ENCODE results near the gene ITGA1. TPM values are rescaled to one million over a fixed set of nuclear protein-coding genes. Genes with fewer than 3 reads are reported as not detected.

The ITGA1 gene
- total and polyA plus RNA-seq, 2 donors from 2014 or later, result 13.3 to 65.6 TPM

DNA sequence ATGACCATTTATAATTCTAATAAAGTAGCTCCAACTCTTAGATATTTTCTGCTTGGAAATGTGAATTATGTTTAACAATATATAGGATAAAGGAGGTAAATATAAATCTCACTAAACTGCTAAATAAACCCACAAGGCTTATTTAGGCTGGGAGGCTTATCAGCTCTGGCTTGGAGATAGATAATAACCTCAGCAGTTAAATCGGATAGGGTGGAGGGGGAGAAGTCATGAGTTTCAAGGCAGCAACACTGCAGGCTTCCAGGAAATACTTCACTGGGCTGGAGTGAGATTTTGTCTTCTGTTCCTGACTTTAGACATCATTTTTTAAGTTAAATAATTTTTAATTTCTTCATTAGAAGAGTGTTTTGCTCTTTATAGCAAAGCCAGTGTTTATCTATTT is 121.5 kb downstream of the ITGA1 start:
- peak; percentile 8 for FAIRE-seq
- no peak overlapping the region for H3K9ac ChIP-seq (ENCODE audit: low read length in 3 of 3)
- peak in 2 of 5 donors; percentile 21 to 40 for DNase-seq
- no peaks in the 10 kb centered on the region for H3K9me3 ChIP-seq (ENCODE audit: control insufficient read depth in 2 of 3, insufficient read depth in 1 of 3, low read length in 3 of 3)
- H3K36me3 ChIP-seq (ENCODE audit: control insufficient read depth in 2 of 3, insufficient read depth in 3 of 3, low read length in 3 of 3), result no peaks in the 10 kb centered on the region
- intact Hi-C loops (cut with DNase I), result loop anchor here (10.0 kb wide), 1 partner anchor 124 kb away; the partner anchor contains the start of genes ITGA1 and PELO
- H3K27me3 ChIP-seq (ENCODE audit: control insufficient read depth, insufficient read depth, low read length), result no peaks in the 10 kb centered on the region
- no peaks in the 10 kb centered on the region for H3K4me1 ChIP-seq (ENCODE audit: control insufficient read depth in 2 of 3, insufficient read depth in 2 of 3, low read depth in 1 of 3, low read length in 3 of 3)
- TF ChIP-seq, protein P1, sequence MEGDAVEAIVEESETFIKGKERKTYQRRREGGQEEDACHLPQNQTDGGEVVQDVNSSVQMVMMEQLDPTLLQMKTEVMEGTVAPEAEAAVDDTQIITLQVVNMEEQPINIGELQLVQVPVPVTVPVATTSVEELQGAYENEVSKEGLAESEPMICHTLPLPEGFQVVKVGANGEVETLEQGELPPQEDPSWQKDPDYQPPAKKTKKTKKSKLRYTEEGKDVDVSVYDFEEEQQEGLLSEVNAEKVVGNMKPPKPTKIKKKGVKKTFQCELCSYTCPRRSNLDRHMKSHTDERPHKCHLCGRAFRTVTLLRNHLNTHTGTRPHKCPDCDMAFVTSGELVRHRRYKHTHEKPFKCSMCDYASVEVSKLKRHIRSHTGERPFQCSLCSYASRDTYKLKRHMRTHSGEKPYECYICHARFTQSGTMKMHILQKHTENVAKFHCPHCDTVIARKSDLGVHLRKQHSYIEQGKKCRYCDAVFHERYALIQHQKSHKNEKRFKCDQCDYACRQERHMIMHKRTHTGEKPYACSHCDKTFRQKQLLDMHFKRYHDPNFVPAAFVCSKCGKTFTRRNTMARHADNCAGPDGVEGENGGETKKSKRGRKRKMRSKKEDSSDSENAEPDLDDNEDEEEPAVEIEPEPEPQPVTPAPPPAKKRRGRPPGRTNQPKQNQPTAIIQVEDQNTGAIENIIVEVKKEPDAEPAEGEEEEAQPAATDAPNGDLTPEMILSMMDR (IDR thresholded peaks at IDR 0.05; ENCODE audit: borderline replicate concordance, extremely low read depth, insufficient read depth), result no peak
- H3K27ac ChIP-seq (ENCODE audit: low read depth in 2 of 2, low read length in 2 of 2), result no peak overlapping the region
- H3K4me3 ChIP-seq (ENCODE audit: low read length in 3 of 3), result no peak overlapping the region

DNA sequence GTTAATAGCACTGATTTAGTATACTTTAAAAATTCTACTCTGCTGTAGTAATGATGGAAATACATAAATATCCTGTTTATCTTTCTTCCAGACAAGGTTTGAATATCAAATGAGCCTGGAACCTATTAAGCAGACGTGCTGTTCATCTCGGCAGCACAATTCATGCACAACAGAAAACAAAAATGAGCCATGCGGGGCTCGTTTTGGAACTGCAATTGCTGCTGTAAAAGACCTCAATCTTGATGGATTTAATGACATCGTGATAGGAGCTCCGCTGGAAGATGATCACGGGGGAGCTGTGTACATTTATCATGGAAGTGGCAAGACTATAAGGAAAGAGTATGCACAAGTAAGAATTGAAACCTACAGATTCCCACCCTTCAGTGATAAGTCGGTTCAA is 122.4 kb downstream of the ITGA1 start:
- no peaks in the 10 kb centered on the region for H3K27me3 ChIP-seq (ENCODE audit: control insufficient read depth, insufficient read depth, low read length)
- no peak overlapping the region for H3K4me3 ChIP-seq (ENCODE audit: low read length in 3 of 3)
- peak in 2 of 5 donors; percentile 18 to 37 for DNase-seq
- no peaks in the 10 kb centered on the region for H3K4me1 ChIP-seq (ENCODE audit: control insufficient read depth in 2 of 3, insufficient read depth in 2 of 3, low read depth in 1 of 3, low read length in 3 of 3)
- intact Hi-C loops (cut with DNase I), result no loop called here
- H3K27ac ChIP-seq (ENCODE audit: low read depth in 2 of 2, low read length in 2 of 2), result peak overlapping the region in 1 of 2 donors; percentile 5
- H3K9me3 ChIP-seq (ENCODE audit: control insufficient read depth in 2 of 3, insufficient read depth in 1 of 3, low read length in 3 of 3), result no peaks in the 10 kb centered on the region
- H3K9ac ChIP-seq (ENCODE audit: low read length in 3 of 3), result no peak overlapping the region
- H3K36me3 ChIP-seq (ENCODE audit: control insufficient read depth in 2 of 3, insufficient read depth in 3 of 3, low read length in 3 of 3), result no peaks in the 10 kb centered on the region
- TF ChIP-seq, protein P1 (IDR thresholded peaks at IDR 0.05; ENCODE audit: borderline replicate concordance, extremely low read depth, insufficient read depth), result no peak
- FAIRE-seq, result no peak

DNA sequence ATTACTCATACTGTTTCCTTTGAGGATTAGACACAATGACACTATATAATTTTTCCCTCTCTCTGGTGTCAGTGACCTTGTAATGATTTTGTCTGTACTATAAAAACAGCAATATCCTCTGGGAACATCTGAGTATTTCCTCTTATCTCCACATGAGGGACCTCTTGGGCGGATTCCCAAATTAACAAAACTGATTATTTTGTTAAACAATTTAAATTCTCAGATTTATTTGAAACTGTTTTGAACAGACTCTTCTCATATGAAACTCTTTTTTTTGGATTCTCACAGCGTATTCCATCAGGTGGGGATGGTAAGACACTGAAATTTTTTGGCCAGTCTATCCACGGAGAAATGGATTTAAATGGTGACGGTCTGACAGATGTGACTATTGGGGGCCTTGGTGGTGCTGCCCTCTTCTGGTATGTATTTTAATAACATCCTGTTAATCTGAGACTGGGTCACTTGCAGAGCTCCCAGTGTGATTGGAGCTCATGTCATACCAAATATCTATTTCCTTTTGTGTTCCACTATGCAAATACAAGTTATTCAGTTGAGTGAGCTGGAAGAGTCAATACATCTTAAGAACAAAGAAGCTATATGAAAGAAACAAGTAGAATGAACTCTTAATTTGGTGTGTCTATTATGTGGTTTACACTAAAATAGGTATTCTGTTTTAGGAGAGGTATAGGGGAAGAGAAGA is 127.6 kb downstream of the ITGA1 start:
- intact Hi-C loops (cut with DNase I), result no loop called here

More for the DNA sequence above, 127.6 kb downstream of the ITGA1 start:
- H3K36me3 ChIP-seq (ENCODE audit: control insufficient read depth in 2 of 3, insufficient read depth in 3 of 3, low read length in 3 of 3), result peaks cover 0 to 5% (median 0%) of the 10 kb centered on the region in 3 donors
- TF ChIP-seq, protein P1 (IDR thresholded peaks at IDR 0.05; ENCODE audit: borderline replicate concordance, extremely low read depth, insufficient read depth), result peak; percentile 63
- peak overlapping the region in 1 of 3 donors; percentile 2 for H3K9ac ChIP-seq (ENCODE audit: low read length in 3 of 3)
- H3K9me3 ChIP-seq (ENCODE audit: control insufficient read depth in 2 of 3, insufficient read depth in 1 of 3, low read length in 3 of 3), result no peaks in the 10 kb centered on the region
- H3K27ac ChIP-seq (ENCODE audit: low read depth in 2 of 2, low read length in 2 of 2), result no peak overlapping the region
- peak overlapping the region; percentile 7 to 63 (median 36) for H3K4me3 ChIP-seq (ENCODE audit: low read length in 3 of 3)
- peak; percentile 37 to 85 (median 48) for DNase-seq
- peak; percentile 89 for FAIRE-seq
- no peaks in the 10 kb centered on the region for H3K4me1 ChIP-seq (ENCODE audit: control insufficient read depth in 2 of 3, insufficient read depth in 2 of 3, low read depth in 1 of 3, low read length in 3 of 3)
- H3K27me3 ChIP-seq (ENCODE audit: control insufficient read depth, insufficient read depth, low read length), result no peaks in the 10 kb centered on the region
